Kidney tubule cell (primary cell): ENCODE results near the gene ARHGAP10.

Source experiments
- DNase-seq: peaks from one replicate; pipeline ENCODE4 v3.0.0-alpha.2; 2018; ENCODE audit warnings: low spot score

ARHGAP10 gene

GRCh38 chr4:147950261-147950660 lies 218.4 kb downstream of the ARHGAP10 start:
- no peak for DNase-seq

DNA sequence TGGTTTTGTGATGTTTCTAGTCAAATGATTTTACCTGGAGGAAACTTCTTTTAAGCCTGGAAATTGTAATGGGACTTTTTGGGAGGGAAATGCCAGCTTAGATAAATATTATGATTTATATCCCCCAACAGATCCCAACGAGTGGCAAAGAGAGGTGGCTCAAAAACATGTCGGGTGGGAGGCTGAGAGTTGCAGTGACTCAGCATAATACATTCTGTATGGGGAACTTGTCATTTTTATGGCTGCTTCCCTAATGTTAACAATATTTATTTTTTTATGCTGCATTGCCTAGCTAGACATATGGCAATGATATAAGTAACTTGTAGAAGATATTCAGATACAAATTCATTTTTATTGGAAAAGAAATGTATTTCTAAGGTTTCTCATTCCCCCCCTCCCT lies 219.0 kb downstream of the ARHGAP10 start:
- DNase-seq = no peak

GRCh38 chr4:147954850-147955249 lies 223.0 kb downstream of the ARHGAP10 start:
- DNase-seq = no peak

GRCh38 chr4:147955827-147956558 lies 224.1 kb downstream of the ARHGAP10 start:
- DNase-seq = no peak

- DNase-seq = no peak
Measured at GRCh38 chr4:147957446-147957845, 225.6 kb downstream of the ARHGAP10 start.

- no peak for DNase-seq
Measured at GRCh38 chr4:147958057-147958456, 226.2 kb downstream of the ARHGAP10 start.

GRCh38 chr4:147958489-147959065 lies 226.7 kb downstream of the ARHGAP10 start:
- no peak for DNase-seq

GRCh38 chr4:147960971-147961370 lies 229.1 kb downstream of the ARHGAP10 start:
- no peak for DNase-seq

DNA sequence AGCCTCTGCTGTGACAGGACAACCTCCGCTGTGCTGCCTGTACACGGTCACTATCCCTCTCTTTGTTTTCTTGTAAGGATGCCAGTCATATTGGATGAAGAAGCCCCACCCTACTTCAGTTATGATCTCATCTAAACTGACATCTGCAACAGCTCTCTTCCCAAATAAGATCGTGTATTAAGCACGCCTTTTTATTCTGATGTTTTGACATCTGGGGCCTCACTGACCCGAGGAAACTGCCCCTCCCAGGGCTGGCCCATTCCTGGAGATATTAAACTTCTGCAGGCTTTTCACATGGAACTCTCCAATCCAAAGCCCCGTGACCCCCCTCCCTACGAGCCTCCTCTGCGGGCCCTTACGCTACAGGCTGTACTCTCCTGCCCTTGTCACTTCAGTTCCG lies 232.0 kb downstream of the ARHGAP10 start:
- DNase-seq = no peak

DNA sequence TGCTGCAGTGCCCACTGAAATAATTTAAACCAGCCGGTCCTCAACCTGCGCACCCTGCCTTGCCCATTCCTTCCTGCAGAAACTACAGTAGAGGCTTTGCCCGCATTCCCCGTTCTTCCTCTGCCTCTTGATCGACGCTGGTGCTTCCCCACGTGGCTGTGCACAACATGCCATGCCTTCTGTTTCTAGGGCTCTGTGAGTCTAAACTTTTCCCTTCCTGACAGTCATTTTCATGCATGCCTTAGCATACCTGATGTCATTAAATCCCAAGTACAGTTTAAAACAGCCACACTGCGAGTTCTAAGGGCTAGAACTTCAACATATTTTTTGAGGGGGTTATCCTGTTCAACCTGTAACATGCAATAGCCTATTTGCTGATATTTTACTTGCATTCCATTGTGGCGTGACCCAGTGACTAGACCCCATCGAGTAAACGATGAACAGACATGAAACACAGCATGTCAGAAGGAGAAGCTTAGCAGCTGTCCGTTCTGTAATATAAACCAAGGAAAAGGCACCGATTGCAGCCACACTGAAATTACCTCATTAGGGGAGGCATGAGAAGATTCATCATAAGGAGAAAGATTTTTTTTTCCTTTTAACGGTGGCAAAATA lies 232.5 kb downstream of the ARHGAP10 start:
- DNase-seq = no peak

GRCh38 chr4:147965056-147965455 lies 233.2 kb downstream of the ARHGAP10 start:
- DNase-seq = no peak

- no peak for DNase-seq
Measured at GRCh38 chr4:147965873-147966272, 234.0 kb downstream of the ARHGAP10 start.

DNA sequence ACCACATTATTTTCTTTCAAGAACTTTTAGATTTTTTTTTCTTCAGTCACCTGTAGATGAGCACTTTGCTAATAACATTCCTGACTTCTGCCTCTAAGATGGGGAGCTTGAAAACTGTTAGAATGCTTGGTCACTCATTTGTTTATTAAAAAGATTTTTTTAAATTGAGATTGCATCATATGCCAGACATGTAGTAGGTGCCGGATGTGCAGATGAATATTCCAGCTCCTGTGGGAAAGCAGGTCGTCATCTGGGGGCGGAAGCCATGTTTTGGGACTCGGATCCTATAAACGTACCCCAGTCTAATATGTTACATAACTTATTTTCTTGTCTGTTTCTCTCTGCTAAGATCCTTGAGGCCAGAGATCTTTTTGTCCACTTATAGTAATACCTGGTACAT lies 236.8 kb downstream of the ARHGAP10 start:
- DNase-seq = no peak

- no peak for DNase-seq
Measured at GRCh38 chr4:147969573-147970385, 237.9 kb downstream of the ARHGAP10 start.

DNA sequence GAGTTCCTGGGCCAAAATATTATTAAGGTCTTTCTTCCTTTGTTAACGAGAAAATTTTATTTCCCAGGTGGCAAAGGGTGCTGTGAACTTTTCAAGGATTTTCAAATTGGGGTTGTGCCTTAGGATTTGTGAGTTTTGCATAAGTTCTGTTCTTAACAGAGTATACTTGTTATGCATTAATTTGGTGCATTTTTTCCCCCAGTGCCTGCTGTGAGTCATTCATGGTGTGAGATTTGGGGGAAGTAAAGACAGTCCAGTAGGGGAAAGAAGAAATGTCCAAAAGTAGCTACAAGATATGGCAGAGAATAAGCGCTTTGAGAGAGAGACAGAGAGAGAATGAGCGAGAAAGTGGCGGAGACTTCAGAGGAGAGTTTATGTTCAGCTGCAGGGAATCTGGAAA lies 239.2 kb downstream of the ARHGAP10 start:
- no peak for DNase-seq

GRCh38 chr4:147975325-147975724 lies 243.4 kb downstream of the ARHGAP10 start:
- no peak for DNase-seq

DNA sequence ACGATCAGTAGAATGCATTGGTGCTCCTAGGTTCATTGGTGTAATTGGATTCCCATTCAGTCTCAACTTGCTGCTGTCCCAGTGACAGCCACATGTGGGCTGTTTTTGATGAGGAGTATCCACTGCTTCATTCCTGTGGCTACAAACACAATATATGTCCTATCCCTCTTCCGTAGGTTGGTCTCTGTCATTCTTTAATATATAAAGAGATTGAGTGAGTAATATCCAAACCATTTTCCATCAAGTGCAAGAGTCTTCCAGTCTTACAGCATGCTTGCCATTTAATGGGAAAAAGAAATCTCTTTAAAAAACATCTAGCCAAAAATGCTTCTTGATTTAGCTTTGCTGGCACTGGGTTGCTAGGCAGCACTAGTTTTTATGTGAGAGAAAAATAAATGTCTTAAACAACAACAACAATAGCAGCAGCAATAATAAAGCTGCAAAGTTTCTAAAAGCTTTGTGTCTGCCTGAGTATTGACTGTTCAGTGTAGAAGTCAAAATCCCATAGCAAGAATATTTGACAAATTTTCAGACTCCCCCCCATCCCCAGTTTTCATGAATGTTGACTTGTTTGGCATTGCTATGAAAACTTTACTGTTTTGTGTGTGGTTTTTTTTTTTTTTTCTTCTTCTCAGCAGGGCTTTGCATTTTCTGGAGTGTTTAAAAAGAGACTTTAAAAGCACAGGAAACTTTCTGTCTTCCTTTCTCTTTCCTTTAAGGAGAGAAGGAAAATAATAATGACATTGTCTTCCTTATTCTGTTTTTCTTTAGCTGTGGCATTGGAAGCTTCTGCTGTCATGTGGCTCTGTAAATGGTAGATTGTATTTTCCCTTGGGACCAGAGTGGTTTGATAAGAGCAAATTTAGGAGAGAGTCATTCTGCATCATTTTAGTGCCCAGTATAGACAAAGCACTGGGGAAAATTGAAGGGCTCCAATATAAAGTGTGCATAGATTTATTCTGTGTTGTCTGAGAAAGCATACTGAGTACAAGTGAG lies 244.3 kb downstream of the ARHGAP10 start:
- DNase-seq = no peak

GRCh38 chr4:147980586-147980985 lies 248.7 kb downstream of the ARHGAP10 start:
- DNase-seq = no peak

DNA sequence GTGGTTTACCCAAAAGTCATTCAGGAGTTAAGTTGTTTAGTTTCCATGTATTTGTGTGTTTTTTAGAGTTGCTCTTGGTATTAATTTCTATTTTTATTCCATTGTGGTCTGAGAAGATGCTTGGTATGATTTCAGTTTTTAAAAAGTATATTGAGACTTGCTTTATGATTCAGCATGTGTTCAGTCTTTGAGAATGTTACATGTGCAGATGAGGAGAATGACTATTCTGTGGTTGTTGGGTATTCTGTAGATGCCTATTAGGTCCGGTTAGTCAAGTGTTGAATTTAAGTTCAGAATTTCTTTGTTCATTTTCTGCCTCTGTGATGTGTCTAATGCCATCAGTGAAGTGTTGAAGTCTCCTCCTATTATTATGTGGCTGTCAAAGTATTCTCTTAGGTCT lies 249.4 kb downstream of the ARHGAP10 start:
- DNase-seq = peak; percentile 57

DNA sequence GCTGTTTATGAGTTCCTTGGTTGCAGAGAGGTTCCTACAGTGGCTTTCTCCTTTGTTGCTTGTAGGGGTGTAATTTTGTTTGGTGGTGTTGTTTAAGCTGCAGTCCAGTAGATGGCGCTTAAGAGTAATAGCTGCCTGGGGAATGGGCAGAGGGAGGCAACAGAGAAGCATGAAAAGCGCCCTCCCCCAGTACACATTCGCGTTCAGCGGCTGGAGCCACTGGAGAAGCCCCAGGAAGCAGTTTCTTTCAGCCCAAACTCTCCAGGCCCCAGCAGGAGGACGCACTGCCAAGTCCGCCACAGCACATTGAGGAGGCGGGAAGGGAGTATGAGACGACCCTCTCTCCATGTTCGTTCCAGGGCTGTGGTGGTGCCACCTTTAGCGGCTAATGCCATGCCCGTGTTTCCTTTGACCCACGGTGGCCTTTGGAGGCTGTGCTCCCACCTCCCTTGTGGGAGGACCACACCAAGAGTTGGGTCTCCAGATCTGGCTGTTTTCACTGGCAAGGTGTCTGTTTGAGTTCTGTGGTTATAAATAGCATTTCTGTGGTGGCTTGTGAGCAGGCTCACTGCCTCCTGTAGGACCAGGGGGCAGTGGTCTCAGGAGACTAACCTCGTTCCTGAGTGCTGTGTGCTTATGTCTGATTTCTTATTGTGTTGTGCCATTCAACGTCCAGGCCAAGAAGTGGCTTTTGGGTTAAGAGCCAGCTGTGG lies 252.3 kb downstream of the ARHGAP10 start:
- DNase-seq = peak; percentile 55

DNA sequence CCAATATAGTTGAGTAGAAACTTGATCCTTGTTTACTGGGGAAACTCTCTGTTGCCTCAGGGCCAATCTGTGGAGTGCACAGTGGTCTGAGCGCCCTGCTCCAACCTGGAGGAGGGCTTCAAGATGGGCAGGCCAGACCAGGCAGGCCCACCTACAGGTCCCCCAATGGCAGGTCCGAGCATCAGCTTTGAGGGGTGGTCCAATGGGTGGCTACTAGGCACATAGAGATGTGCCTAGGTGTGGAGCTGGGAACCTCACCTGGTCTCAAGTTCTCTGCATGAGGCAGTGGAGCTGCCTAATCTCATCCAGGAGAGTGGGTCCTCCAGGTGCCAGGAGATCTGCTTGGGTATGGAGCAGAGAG lies 252.9 kb downstream of the ARHGAP10 start:
- no peak for DNase-seq
